GM21737 (cell line): ENCODE measurements around the gene AKR1C2.
"Not testable (repeated sequence)": the region's sequence is repeated elsewhere in the genome, so short reads cannot be mapped to it uniquely, and the experiment has no call there.

Experiments
- ATAC-seq: cut with Tn5 transposase; IDR thresholded peaks from one replicate; pipeline ENCODE4 v1.9.1; 2021; ENCODE audit warnings: mild to moderate bottlenecking, moderate library complexity; ENCODE audit not compliant: unreplicated experiment

The AKR1C2 gene

DNA sequence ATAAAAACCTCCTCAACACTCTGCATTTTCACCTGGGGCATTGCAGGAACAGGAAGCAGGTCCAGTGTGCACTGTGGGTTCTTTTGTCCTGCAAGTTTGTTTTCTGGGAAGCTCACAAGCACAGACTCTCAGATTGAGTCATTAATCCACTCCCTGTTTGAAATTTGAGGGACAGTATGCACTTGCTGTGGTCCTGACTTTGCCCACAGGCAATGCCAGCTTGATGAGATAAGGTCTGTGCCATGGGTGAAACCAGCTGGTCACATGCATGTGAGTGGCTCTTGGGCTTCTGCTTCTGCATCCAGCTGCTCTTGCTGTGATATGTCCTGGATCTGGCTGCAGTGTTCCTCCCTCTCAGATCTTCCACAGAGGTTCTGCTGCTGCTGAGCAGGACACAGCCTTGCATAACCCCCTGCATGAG is 21.8 kb upstream of the AKR1C2 start:
- not testable (repeated sequence) for ATAC-seq

DNA sequence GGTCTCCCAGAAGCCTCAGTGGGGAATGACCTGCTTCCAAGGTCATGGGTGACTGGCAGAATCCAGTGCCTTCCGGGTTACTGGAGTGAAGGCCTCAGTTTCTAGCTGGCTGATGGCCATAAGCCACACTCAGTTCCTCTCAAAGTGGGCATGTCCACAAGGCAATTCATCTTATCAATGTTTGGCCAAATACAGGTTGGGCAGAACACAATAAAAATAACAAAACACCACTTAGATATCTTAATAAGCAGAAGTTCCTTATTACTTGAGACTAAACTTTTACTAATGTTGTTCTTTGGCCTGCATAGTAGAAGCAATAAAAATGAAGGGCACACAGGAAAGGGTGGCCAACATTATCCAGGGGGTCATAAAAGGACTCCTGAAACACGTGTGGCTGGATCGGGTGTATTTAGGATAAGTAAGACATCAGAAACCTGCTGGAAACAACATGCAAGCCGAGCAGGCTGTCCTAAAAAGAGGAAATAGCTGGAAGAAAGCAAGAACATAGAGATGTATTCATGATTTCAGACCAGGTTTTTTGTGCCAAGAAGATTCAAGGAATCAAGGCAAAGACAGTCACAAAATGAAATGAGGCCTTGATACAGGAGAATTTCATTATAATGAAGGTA is 19.6 kb upstream of the AKR1C2 start:
- no peak for ATAC-seq

DNA sequence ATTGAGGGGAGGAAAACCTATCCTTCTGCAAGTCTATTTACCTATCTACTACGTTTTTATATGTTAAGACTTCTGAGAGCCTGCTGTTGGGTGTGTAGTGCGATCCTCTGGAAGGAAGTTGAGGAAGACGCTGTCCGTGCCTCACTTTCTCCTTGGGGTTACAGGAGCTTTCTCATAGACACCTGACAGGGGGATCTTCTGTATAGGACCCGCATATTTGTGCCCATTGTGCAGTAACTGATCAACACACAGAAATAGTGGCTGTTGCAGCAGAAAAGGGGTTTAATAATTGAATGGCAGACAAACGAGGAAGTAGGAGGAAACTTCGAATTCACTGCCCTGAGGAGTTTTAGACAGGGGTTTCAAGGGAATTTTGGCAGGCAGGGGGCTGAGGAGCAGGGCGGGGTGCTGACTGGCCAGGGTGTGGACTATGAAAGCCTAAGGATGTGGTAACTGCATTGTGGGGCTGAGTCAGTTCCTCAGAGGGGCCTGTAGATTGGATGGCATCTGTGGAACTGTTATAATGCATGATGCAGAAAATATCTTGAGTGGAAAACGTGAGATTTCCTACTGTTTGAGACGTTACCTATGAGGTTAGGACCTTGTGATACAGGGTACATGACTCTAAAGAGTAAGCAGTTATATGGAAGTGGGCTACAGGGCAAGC is 18.1 kb upstream of the AKR1C2 start:
- ATAC-seq, result not testable (repeated sequence)

DNA sequence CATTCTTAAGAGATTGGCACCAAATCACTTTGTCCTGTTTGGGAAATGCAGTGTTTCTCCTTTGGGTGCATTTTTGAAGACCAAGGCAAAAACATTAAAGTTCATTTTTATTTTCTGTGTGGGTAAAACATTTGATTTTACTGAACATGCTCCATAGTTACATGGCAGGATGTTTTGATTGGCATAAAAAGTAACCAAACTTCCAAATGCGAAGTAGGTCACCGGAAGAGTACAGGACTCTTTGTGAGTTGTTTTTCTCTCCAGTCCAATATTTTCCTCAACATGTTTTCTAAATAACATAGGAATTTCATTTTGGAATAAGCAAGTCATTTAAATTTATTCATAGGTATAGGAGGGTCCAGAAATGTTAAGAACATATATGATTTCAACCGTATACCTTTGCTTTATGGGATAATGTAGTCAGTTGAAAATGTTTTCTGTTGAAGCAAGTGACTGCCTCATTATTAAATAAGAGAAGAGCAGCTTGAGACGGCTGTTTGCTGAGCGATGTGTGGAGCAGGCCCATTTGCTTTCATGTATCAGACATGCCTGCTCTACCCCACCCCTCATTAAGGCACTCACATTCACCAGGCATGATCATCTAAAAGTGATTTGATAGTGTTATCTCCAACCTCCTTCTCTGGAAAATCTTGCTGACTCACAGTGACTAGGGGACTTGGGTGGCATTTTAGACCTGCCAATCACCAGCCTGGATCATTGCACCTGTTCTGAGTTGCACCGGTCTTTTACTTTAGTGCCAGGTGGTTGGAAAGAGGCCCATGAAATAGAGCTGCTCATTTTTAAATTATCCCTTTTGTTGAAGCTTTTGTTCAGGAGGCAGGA is 16.3 kb upstream of the AKR1C2 start:
- ATAC-seq, result not testable (repeated sequence)

DNA sequence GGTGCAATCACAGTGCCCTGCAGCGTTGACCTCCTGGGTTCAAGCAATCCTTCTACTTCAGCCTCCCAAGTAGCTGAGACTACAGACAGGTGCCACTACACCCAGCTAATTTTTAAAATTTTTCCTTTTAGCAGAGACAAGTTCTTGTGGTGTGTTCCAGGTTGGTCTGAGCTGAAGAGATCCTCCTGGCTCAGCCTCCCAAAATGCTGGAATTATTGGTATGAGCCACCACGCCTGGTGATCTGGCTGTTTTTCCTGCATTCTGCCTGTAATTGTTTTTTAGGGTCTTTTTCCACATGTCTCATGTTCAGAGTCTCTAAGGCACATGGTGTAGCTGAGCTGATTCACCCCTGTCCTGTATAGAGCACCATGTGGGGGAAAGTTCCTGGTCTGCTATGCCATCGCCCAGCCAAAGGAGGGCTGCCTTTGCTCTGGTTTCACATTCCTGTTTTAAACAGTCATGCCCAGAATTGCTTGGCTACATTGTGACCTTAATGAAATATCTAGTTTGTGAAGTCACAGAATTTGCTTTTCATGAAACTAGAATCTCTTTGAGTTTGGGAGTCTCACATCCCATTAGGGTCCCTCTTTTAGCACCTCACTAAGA is 15.1 kb upstream of the AKR1C2 start:
- not testable (repeated sequence) for ATAC-seq

DNA sequence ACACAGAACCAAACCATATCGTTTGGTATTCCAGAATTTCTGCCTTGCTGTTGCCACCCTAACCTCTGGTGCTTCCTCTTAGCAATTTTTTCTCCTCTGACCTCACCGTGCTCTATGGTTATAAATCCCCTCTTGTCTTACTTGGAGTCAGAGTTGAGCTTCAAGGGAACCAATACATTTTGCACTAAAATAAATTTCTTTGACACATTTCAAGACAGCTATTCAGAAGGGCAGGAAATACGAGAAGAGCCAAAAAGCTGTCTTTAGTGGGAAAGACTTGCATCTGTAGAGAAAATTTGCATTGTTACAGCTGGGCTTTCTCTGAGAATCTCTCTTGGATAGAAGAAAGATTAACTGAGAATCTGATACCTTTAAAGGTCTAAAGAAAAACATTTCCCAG is 14.5 kb upstream of the AKR1C2 start:
- no peak for ATAC-seq

DNA sequence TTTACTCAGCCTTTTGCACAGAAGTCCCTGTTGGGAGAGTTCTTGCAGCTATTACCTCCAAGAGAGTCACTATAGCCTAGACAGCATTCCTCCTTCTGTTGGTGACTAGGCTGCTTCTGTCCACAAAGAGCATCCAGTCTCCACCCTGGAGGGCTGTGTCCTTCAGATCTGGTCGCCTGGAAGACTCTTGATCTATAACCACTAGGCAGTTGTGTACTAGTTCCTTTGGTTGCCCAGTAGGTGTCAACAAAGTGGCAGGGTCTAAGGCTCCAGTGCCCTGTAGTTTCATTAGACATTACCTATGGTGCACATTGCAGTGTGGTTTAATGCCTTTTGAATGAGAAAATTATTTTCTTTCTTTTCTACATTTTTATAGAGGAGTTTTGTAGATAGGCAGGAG is 11.3 kb upstream of the AKR1C2 start:
- no peak for ATAC-seq

DNA sequence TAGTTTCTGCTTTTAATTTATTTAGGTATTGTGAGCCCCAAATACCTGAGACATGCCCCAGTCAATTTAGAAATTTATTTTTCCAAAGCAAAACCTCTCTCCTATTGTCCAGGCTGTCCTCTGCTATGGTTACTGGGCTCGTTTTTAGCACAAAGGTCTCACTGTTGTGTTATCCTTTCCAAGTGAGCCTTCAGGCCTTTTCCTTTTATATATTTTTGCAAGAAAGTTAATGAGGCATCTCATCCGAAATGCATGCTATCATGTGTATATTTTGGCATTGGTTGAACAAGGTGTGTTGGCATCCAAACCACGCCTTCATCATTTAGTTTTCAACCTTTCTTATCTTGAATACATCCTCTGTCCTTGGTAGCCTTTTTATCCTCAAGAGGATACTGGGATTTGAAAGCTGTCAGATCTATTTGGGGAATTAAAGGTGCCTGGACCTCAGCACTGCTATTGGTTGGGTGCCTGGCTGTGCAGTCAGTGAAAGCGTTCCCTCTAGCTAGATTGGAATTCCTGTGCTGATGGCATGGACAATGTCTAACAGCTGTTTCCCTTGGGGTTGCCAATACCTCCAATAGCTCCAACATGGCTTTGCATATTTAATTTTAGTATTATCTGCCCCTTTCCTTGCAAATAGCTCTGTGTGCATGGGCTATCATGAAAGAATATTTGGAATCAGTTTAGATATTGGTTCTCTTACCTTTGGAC is 10.7 kb upstream of the AKR1C2 start:
- ATAC-seq, result not testable (repeated sequence)

DNA sequence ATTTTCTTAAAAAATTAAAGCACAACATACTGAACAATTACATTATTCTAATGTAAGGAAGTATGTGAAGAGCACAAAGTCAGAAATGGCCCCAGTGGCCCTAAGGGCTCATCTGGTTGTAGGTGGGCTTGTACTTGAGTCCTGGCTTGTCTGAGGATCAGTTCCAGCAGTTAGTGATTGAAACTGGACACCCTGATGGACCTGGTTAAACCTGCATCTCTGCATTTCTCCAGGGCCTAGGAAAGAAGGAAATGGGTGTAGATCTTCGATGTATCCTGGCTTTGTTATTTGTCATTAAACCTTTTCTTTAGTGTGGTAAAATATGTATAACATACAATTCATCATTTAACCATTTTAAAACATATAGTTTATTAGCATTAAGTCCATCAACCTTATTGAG is 9.7 kb upstream of the AKR1C2 start:
- ATAC-seq, result no peak

DNA sequence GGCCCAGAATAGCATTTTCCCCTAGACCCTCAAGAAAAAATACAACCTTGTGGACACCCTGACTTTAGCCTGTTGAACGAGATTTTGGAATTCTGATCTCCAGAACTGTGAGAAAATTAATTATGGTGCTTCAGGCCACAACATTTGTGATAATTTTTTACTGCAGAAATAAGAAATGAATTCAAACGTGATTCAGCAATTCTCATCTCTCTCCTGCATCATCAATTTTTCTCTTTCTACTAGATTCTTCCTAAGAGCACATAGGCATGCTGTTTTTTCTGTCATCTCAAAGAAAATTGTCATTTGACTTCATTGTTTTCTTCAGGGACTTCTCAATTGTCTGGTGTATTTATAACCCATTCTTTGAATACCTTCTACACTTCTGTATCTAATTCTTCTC is 8.9 kb upstream of the AKR1C2 start:
- no peak for ATAC-seq

DNA sequence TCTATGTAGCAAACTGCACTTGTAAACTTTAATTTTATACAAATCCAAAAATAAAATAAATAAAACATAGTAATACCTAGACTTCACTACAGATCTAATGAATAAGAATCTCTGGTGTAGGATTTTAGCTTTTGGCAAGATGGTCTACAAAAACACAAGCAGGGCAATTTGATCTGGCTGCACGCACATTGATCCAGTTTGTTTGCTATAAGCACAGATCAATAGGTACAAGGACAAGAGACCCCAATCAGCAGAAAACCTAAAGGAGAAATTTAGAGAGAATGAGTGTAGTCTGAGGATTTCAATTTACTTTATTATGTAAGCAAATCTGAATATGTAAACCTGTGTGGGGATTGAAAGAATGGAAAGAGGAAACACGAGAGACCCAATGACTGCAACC is 7.7 kb upstream of the AKR1C2 start:
- ATAC-seq, result not testable (repeated sequence)

DNA sequence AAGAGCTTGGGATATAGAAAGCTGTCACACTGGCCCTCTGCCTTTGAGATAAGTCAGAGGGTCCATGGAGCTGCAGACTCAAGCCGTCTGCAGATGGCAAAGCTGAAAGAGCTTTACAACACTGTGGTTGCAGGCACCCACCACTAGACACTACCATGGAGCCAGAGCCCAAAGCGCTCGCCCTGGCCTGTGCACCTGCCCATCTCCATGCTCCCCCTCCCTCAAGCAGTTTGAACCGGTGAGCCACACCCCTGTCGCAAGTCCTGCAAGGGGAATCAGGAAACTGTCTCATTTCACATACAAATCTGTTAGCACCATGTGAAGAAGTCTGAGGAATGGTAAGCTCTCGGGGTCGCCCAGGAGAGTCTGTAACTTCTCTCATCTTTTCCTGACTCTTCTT is 6.4 kb upstream of the AKR1C2 start:
- not testable (repeated sequence) for ATAC-seq

DNA sequence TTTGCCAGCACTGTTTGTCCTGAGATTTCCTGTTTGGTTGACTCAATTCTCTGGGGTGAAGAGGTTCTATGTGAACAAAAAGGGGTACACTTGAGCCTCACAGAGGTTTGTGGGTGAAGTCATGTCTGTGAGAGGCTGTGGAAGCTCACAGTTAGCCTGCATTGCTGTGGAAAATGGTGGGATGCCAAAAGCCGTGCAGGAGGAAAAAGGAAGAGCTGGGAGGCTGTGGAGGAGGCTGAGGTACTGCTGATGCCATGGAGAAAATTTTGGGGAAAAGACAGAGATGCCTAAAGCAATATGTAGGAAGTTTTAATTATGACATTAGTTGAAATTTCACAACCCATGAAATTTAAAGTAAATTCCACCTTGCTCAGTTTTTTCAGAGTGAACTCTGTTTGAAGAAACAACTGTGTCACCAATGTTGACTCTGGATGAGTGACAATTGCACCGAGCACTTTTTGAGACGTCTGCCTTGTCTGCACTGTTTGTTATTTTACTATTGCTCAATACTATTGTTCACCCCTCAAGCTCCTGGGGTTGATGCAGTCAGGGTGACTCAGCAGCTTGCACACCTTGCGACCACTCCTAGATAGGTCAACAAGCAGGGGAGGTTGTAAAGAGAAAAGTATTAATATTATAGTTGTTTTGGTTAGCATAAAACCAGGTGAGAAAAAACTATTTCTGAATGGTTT is 5.3 kb upstream of the AKR1C2 start:
- not testable (repeated sequence) for ATAC-seq

DNA sequence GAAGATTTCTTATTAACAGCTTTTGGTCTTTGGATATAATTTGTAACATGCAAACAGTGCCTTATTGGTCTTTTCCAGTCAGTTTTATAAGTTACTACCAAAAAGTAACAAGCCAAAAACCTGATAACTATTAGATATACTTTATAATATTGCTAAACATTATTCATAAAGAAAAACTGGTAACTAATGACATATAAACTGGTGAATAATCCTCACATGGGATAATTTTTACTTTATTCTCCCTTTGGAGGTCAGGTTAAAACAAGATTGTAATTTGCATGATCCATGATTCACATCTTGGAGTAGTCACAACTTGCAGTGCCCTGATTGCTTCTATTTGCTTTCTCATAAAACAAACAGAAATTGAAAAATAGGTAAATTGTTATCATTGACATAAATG is 844 bp upstream of the AKR1C2 start:
- not testable (repeated sequence) for ATAC-seq

DNA sequence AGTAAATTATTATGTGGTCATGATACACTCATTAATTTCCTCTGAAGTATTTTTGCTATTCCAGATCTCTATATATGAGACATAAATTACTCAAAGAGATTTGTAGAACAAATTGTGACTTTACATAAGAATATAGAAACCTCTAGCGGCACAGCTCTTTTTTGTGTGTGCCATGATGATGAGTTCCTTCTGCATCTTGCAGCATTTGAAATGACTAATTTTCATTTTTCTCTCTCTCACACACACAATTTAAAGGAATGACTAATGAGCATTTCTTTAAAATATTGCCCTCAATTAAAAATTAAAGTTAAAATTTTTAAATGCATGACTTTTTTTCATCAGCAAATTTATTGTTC is 351 bp upstream of the AKR1C2 start:
- ATAC-seq, result not testable (repeated sequence)

DNA sequence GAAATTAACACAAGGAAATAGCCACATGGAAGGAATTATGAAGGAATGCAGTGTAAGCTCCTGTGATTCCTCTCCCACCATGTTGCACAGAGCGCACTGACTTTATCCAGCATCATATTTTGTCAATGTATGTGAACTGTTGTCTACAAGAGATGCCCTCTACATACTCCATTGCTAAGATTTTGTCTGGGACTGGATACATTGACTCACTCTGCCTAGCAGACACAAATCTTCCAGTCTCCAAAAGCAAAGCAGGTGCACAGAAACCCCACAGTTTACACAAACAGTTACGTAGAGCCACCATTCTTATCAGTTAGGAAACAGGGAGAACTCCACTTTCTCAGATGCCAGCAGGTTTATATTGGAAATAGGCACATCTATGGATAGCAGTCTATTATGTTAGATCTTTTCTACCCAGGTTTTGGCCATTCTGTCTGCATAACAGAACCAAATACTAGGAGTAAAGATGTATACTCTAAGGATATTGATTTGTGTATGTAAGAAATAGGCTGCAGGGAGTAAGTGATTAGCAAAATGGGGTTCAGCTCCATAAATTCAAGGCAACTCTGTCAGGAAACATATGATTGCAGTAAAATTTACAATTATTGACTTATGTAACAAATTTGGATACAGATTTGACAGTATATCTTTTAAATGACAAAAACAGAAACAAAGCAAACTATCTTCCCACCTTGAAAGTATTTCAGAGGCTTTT is 1.5 kb downstream of the AKR1C2 start:
- ATAC-seq, result no peak

DNA sequence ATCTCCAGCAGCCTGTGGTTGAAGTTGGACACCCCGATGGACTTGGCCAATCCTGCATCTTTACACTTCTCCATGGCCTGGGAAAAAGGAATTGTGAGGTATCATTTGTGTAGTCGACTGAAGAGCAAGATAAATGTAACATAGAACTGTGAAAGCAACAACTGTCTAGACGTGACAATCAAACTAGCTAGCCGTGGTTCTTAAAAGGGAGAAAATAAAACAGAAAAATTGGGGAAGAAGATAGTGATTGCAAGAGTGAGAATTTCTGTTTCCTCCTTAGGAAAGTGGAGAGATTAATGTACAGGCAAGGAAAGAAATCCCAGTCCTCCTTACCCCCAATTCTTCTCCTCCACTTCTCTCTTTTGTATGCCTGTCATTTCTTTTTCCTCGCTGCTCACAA is 5.0 kb downstream of the AKR1C2 start:
- ATAC-seq, result no peak

DNA sequence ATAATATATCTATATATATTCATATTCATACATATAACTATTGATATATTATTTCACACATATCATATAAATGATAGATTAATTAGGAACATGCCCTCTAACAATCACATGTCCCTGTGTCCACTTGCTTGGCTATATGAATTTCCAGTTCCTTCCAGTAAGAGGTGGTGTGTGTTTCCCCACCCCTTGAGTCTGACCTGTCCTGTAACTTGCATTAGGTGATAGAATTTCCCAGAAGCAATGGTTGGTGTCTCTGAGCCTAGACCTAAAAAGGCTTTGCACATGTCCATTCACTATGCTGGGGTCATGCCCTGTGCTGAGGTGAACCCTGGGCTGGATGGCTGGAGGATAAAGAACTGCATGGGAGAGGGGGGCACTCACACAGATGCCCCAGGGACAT is 9.4 kb downstream of the AKR1C2 start:
- not testable (repeated sequence) for ATAC-seq

DNA sequence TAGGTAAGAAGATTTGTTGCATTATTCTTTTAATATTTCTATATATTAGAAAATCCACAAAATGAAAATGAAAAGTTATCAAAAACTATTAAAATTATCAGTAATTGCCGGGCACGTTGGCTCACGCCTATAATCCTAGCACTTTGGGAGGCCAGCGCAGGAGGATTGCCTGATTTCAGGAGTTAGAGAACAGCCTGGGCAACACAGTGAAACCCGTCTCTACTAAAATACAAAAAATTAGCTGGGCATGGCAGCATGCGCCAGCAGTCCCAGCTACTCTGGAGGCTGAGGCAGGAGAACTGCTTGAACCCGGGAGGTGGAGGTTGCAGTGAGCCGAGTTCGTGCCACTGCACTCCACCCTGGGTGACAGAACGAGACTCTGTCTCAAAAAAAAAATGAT is 11.1 kb downstream of the AKR1C2 start:
- not testable (repeated sequence) for ATAC-seq

DNA sequence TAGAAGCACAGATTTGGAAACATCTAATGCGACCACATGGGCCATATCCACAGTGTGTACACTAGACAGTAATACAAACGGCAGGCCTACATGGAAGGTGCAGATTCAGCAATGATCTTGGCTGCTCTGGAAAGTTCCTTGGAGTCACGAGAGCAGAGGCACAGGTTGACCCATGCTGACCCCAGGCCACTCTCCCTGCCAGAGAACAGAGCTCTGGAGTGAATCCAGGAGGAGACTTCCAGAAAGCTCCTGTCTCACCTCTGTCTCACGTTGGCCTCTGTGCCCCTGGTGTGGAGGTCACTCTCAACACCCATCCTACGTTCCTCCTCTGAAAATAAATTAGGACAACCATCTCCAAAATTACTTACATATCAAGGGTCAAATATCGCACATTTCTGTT is 12.2 kb downstream of the AKR1C2 start:
- ATAC-seq, result not testable (repeated sequence)
